SK-N-SH treated with all-trans-retinoic acid at 6 μM for 48 hours (cell line): ENCODE data around the gene ABLIM1.

Source experiments
- ARNTL ChIP-seq: fragments of 450-650 bp; formaldehyde crosslinking; IDR thresholded peaks from 2 replicates; pipeline ENCODE4 v1.5.0; 2020; ENCODE audit warnings: low read depth, mild to moderate bottlenecking, moderate library complexity, borderline replicate concordance
- ESRRG ChIP-seq: fragments of 250-450 bp; sonication (Bioruptor Pico); IDR thresholded peaks from 2 replicates; pipeline ENCODE4 v1.6.1; 2021; ENCODE audit warnings: mild to moderate bottlenecking
- GLIS3 ChIP-seq: fragments of 250-450 bp; sonication (Bioruptor Pico); IDR thresholded peaks from 2 replicates; pipeline ENCODE4 v1.5.0; 2020; ENCODE audit warnings: mild to moderate bottlenecking, moderate library complexity
- PPARA ChIP-seq: fragments of 250-450 bp; sonication (Bioruptor Pico); IDR thresholded peaks from 2 replicates; pipeline ENCODE4 v1.5.0; 2020; ENCODE audit warnings: mild to moderate bottlenecking, borderline replicate concordance
- RARB ChIP-seq: fragments of 250-450 bp; sonication (Bioruptor Pico); IDR thresholded peaks from 2 replicates; pipeline ENCODE4 v1.8.0; 2021; ENCODE audit warnings: mild to moderate bottlenecking, moderate library complexity
- SNAI2 ChIP-seq: fragments of 250-450 bp; sonication (Bioruptor Pico); IDR thresholded peaks from 2 replicates; pipeline ENCODE4 v1.5.0; 2020; ENCODE audit warnings: mild to moderate bottlenecking, moderate library complexity
- ZFP30 ChIP-seq: fragments of 450-650 bp; formaldehyde crosslinking; IDR thresholded peaks from 2 replicates; pipeline ENCODE4 v1.5.0; 2022; ENCODE audit warnings: mild to moderate bottlenecking, moderate library complexity
- TF ChIP-seq, protein P1 (sequence below): fragments of 250-450 bp; sonication (Bioruptor Pico); IDR thresholded peaks from 2 replicates; pipeline ENCODE4 v1.8.0; 2020; ENCODE audit warnings: mild to moderate bottlenecking, moderate library complexity, borderline replicate concordance
- TF ChIP-seq, protein P2 (sequence below): fragments of 250-450 bp; sonication (Bioruptor Pico); IDR thresholded peaks from 2 replicates; pipeline ENCODE4 v1.5.1; 2020; ENCODE audit warnings: low read depth, mild to moderate bottlenecking, moderate library complexity
- TF ChIP-seq, protein P3 (sequence below): fragments of 250-450 bp; sonication (Bioruptor Pico); IDR thresholded peaks from 2 replicates; pipeline ENCODE4 v1.5.0; 2020; ENCODE audit warnings: mild to moderate bottlenecking, moderate library complexity

DNA sequence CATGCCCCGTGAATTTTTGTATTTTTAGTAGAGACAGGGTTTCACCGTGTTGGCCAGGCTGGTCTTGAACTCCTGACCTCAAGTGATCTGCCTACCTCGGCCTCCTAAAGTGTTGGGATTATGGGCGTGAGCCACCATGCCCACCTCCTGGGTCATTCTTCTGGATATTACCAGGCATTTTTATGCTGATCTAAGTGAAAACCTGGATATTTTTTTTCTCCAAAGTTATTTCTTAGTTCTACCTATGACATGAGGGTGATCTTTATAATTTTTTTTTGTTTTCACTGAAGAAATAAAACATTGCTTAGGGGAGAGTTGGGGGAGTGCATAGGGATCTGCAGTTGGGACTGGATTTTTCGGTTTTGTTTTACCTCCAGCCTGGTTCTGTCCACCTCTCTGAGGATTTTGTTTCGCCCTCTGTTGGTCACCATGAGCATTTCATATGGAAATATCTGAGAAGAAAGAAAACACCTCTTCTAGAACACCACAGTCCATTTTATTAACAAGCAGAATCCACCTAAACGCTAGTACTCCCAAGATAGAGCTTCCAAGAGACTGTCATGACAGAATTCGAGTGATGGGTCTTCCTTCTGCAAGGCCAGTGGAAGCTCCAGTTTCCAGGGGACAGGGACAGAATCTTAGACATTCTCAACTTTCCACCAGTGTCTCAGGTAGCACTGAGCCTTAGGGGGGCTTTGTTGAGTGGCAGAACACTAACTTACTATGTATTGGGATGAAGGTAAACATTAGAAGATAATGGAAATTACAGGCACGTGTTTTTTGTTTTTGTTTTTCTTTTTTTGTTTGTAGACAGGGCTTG is 220.4 kb downstream of the ABLIM1 start:
- TF ChIP-seq, protein P1, sequence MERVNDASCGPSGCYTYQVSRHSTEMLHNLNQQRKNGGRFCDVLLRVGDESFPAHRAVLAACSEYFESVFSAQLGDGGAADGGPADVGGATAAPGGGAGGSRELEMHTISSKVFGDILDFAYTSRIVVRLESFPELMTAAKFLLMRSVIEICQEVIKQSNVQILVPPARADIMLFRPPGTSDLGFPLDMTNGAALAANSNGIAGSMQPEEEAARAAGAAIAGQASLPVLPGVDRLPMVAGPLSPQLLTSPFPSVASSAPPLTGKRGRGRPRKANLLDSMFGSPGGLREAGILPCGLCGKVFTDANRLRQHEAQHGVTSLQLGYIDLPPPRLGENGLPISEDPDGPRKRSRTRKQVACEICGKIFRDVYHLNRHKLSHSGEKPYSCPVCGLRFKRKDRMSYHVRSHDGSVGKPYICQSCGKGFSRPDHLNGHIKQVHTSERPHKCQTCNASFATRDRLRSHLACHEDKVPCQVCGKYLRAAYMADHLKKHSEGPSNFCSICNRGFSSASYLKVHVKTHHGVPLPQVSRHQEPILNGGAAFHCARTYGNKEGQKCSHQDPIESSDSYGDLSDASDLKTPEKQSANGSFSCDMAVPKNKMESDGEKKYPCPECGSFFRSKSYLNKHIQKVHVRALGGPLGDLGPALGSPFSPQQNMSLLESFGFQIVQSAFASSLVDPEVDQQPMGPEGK (CRISPR knock-in tag) = no peak
- TF ChIP-seq ARNTL (CRISPR knock-in tag) = no peak
- TF ChIP-seq SNAI2 (CRISPR knock-in tag) = no peak
- TF ChIP-seq GLIS3 (CRISPR knock-in tag) = no peak
- TF ChIP-seq ZFP30 = no peak
- TF ChIP-seq, protein P2, sequence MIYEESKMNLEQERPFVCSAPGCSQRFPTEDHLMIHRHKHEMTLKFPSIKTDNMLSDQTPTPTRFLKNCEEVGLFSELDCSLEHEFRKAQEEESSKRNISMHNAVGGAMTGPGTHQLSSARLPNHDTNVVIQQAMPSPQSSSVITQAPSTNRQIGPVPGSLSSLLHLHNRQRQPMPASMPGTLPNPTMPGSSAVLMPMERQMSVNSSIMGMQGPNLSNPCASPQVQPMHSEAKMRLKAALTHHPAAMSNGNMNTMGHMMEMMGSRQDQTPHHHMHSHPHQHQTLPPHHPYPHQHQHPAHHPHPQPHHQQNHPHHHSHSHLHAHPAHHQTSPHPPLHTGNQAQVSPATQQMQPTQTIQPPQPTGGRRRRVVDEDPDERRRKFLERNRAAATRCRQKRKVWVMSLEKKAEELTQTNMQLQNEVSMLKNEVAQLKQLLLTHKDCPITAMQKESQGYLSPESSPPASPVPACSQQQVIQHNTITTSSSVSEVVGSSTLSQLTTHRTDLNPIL (CRISPR knock-in tag) = no peak
- no peak for TF ChIP-seq PPARA (CRISPR knock-in tag)
- TF ChIP-seq, protein P3, sequence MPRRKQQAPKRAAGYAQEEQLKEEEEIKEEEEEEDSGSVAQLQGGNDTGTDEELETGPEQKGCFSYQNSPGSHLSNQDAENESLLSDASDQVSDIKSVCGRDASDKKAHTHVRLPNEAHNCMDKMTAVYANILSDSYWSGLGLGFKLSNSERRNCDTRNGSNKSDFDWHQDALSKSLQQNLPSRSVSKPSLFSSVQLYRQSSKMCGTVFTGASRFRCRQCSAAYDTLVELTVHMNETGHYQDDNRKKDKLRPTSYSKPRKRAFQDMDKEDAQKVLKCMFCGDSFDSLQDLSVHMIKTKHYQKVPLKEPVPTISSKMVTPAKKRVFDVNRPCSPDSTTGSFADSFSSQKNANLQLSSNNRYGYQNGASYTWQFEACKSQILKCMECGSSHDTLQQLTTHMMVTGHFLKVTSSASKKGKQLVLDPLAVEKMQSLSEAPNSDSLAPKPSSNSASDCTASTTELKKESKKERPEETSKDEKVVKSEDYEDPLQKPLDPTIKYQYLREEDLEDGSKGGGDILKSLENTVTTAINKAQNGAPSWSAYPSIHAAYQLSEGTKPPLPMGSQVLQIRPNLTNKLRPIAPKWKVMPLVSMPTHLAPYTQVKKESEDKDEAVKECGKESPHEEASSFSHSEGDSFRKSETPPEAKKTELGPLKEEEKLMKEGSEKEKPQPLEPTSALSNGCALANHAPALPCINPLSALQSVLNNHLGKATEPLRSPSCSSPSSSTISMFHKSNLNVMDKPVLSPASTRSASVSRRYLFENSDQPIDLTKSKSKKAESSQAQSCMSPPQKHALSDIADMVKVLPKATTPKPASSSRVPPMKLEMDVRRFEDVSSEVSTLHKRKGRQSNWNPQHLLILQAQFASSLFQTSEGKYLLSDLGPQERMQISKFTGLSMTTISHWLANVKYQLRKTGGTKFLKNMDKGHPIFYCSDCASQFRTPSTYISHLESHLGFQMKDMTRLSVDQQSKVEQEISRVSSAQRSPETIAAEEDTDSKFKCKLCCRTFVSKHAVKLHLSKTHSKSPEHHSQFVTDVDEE (CRISPR knock-in tag) = no peak
- no peak for TF ChIP-seq ESRRG (CRISPR knock-in tag)
- no peak for TF ChIP-seq RARB (CRISPR knock-in tag)
